Aorta (tissue), 5 donors: Measurements from ENCODE around the gene FBXO30. TPM values are rescaled to one million over a fixed set of nuclear protein-coding genes. Genes with fewer than 3 reads are reported as not detected.

Source experiments
- ATAC-seq: fragments of 200-7000 bp; cut with Tn5 transposase; one replicate; pipeline ENCODE4 v1.9.1; 2022; ENCODE audit warnings: moderate library complexity; ENCODE audit not compliant: low FRiP score
- DNase-seq, 2 donors: peaks; one replicate each; pipeline ENCODE4 v3.0.0-alpha.2; 2020
- H3K27ac ChIP-seq, 2 donors: one replicate each; pipeline ENCODE4 v1.5.1; 2013; ENCODE audit warnings: low read length in 2 of 2, mild to moderate bottlenecking in 2 of 2, moderate library complexity in 2 of 2, control low read depth in 1 of 2, inconsistent platforms in 1 of 2, low read depth in 1 of 2
- H3K27me3 ChIP-seq, 2 donors: one replicate each; pipeline ENCODE4 v1.6.1; 2013; ENCODE audit warnings: control low read depth in 1 of 2, low read length in 1 of 2, mild to moderate bottlenecking in 1 of 2, moderate library complexity in 1 of 2; ENCODE audit not compliant: insufficient read depth in 2 of 2, control insufficient read depth in 1 of 2
- H3K36me3 ChIP-seq, 2 donors: one replicate each; pipeline ENCODE4 v1.6.1; 2013; ENCODE audit warnings: control low read depth in 1 of 2, low read length in 1 of 2, mild to moderate bottlenecking in 1 of 2; ENCODE audit not compliant: insufficient read depth in 2 of 2, control insufficient read depth in 1 of 2
- H3K4me1 ChIP-seq, 2 donors: one replicate each; pipeline ENCODE4 v1.6.1; 2013; ENCODE audit warnings: low read length in 2 of 2, control low read depth in 1 of 2, mild to moderate bottlenecking in 1 of 2, moderate library complexity in 1 of 2; ENCODE audit not compliant: insufficient read depth in 2 of 2, control insufficient read depth in 1 of 2
- H3K4me3 ChIP-seq, 2 donors: one replicate each; pipeline ENCODE4 v1.5.1; 2013; ENCODE audit warnings: low read length in 2 of 2, control low read depth in 1 of 2, mild to moderate bottlenecking in 1 of 2
- H3K9me3 ChIP-seq: one replicate; pipeline ENCODE4 v1.6.1; 2013; ENCODE audit warnings: mild to moderate bottlenecking, low read length; ENCODE audit not compliant: control insufficient read depth
- WGBS, 2 donors: extraction: QIAGEN DNeasy Blood & Tissue Kit; methylation state at CpG; one replicate each; pipeline ENCODE4 v1.1.7; 2013; 5-methylcytosine and 5-hydroxymethylcytosine counted together
- intact Hi-C, 2 donors: fragments of 100-400 bp; cut with DNase I; formaldehyde crosslinking; loops; one replicate each; pipeline versions ENCODE4 v1.14.2 to v1.15.0; 2022
- polyA plus RNA-seq, 2 donors: library from polyadenylated mRNA; stranded (reverse); fragments of 200-250 nt; gene quantifications; one replicate each; pipeline ENCODE4 v1.2.3, GENCODE V29; 2013
- total RNA-seq, 2 donors: library from RNA; stranded (reverse); fragmentation: NEBNext Ultra II Directional; extraction: Animal tissue kit (Norgen Biotek cat#: 25700); gene quantifications; one replicate each; pipeline ENCODE4 v1.2.1, GENCODE V29; 2021
- donor health status: healthy with polysubstance abuse.
- donor health status: Bipolar disorder and iron deficiency.
- donor health status: DM: no; HTN: no; CAD: no.
- donor health status: DM: no; HTN: no; CAD: no.
- donor health status: DM: yes; HTN: yes; CAD: no.

FBXO30 gene
- total and polyA plus RNA-seq, 4 donors: 4.4 to 17.2 (median 9.5) TPM

GRCh38 chr6:145842693-145843546 lies 28.3 kb upstream of the FBXO30 start:
- no peaks in the 10 kb centered on the region for H3K36me3 ChIP-seq
- DNase-seq: no peak
- WGBS, 2 donors: 20 to 27% methylated on average over 3 of the region's 3 CpGs
- no peak for ATAC-seq
- peaks cover 0 to 5% of the 10 kb centered on the region in 2 donors for H3K4me1 ChIP-seq
- no peaks in the 10 kb centered on the region for H3K9me3 ChIP-seq
- no peaks in the 10 kb centered on the region for H3K27me3 ChIP-seq
- no peak overlapping the region for H3K27ac ChIP-seq
- H3K4me3 ChIP-seq: no peak overlapping the region
- intact Hi-C loops: no loop called here

- intact Hi-C loops: no loop called here
- peaks cover 0 to 1% of the 10 kb centered on the region in 2 donors for H3K36me3 ChIP-seq
- 93 to 100% methylated on average over 2 of the region's 2 CpGs for WGBS, 2 donors
- DNase-seq (no peak), ATAC-seq (no peak)
- H3K27ac ChIP-seq: no peak overlapping the region
- no peaks in the 10 kb centered on the region for H3K27me3 ChIP-seq
- H3K9me3 ChIP-seq: no peaks in the 10 kb centered on the region
- H3K4me3 ChIP-seq: no peak overlapping the region
- peaks cover 0 to 5% of the 10 kb centered on the region in 2 donors for H3K4me1 ChIP-seq
Measured at GRCh38 chr6:145841668-145842067, 27.1 kb upstream of the FBXO30 start.

DNA sequence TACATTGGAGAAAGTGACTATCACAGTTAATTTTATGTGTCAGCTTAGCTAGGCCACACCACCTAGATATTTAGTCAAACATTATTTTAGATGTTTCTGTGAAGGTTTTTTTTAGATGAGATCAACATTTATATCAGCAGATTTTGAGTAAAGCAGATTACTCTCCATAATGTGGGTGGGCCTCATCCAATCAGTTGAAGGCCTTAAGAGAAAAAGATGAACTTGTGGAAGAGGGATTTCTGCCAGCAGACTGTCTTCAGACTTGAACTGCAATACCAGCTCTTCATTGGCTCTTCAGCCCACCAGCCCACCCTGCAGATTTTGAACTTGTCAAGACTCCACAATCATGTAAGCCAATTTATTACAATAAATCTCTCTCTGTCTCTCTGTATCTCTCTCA lies 25.1 kb upstream of the FBXO30 start:
- Histone ChIP-seq H3K4me3 (no peak overlapping the region), H3K9me3 (no peaks in the 10 kb centered on the region), H3K4me1 (peaks cover 0 to 5% of the 10 kb centered on the region in 2 donors), H3K27ac (no peak overlapping the region), H3K36me3 (peaks cover 0 to 1% of the 10 kb centered on the region in 2 donors), H3K27me3 (no peaks in the 10 kb centered on the region)
- intact Hi-C loops: no loop called here
- no peak for ATAC-seq
- no peak for DNase-seq

DNA sequence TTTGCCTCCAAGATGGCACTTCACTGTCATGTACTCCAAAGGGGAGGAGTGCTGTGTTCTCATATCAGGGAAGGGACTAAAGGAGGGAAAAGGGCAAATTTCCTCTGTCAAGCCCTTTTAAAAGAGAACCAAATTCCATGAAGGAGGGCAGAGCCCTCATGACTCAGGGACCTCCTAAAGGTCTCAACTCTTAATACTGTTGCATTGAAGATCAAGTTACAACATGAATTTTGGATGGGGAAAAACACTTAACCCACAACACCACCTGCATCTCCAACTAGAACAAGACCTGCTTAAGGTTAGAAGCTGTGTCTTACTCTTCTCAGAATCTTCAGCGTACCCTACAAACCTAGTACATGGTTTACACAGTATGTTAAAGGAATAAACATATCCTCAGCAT lies 23.7 kb upstream of the FBXO30 start:
- Histone ChIP-seq H3K36me3 (peaks cover 0 to 1% of the 10 kb centered on the region in 2 donors), H3K4me1 (peaks cover 0 to 5% of the 10 kb centered on the region in 2 donors), H3K27ac (no peak overlapping the region), H3K27me3 (no peaks in the 10 kb centered on the region), H3K4me3 (no peak overlapping the region), H3K9me3 (no peaks in the 10 kb centered on the region)
- intact Hi-C loops: no loop called here
- ATAC-seq (no peak), DNase-seq (no peak)
- 97% methylated on average over 1 of the region's 1 CpG for WGBS, 2 donors

DNA sequence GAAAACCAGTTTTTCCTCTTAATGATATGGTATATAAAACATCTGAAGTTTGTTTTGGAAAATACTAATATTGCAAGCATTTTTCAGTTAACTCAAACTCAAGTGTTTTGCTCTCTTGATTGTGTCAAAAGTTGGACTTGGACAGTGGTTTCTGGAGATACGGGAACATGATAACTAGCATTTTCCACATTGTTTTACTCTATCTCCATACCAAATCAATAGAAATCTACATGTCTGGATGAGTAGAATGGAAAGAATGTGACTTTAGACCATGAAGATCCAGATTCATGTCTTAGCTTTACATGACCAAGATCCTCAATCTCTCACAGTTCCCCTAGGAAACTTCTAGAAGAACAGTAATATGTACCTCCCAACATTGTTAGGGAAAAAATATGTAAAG lies 22.2 kb upstream of the FBXO30 start:
- H3K27ac ChIP-seq: no peak overlapping the region
- no peaks in the 10 kb centered on the region for H3K9me3 ChIP-seq
- H3K27me3 ChIP-seq: no peaks in the 10 kb centered on the region
- no peak overlapping the region for H3K4me3 ChIP-seq
- DNase-seq (no peak), ATAC-seq (no peak)
- no peaks in the 10 kb centered on the region for H3K4me1 ChIP-seq
- WGBS, 2 donors: 75 to 89% methylated on average over 1 of the region's 1 CpG
- intact Hi-C loops: no loop called here
- H3K36me3 ChIP-seq: peaks cover 0 to 1% of the 10 kb centered on the region in 2 donors

DNA sequence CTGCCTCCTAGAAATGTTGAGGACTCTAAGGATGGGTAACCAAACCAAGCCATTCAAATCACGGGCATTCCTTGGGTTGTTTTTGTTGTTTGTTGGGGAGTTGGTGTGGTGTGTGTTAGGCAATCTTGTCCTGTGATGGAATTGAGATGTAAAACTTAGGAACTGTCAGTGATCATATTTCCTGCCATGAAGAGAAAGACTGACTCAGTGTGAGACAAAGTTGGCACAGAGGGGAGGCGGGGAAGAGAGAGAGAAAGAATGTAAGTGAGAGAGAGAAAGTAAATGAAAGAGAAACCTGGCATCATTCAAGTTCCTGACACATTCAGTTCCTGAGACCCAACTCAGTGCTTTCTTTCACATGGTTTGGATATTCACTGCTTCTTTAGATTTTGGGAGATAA lies 21.6 kb upstream of the FBXO30 start:
- H3K36me3 ChIP-seq: peaks cover 0 to 1% of the 10 kb centered on the region in 2 donors
- intact Hi-C loops: no loop called here
- no peaks in the 10 kb centered on the region for H3K27me3 ChIP-seq
- no peak overlapping the region for H3K27ac ChIP-seq
- no peaks in the 10 kb centered on the region for H3K9me3 ChIP-seq
- no peak overlapping the region for H3K4me3 ChIP-seq
- no peaks in the 10 kb centered on the region for H3K4me1 ChIP-seq
- DNase-seq (no peak), ATAC-seq (no peak)
- WGBS, 2 donors: 68 to 77% methylated on average over 2 of the region's 2 CpGs

GRCh38 chr6:145830612-145831011 lies 16.0 kb upstream of the FBXO30 start:
- intact Hi-C loops: no loop called here
- DNase-seq (no peak), ATAC-seq (no peak)
- no peaks in the 10 kb centered on the region for H3K27me3 ChIP-seq
- H3K9me3 ChIP-seq: no peaks in the 10 kb centered on the region
- H3K27ac ChIP-seq: no peak overlapping the region
- H3K4me3 ChIP-seq: no peak overlapping the region
- no peaks in the 10 kb centered on the region for H3K36me3 ChIP-seq
- H3K4me1 ChIP-seq: peaks cover 0 to 3% of the 10 kb centered on the region in 2 donors

- intact Hi-C loops: no loop called here
- Histone ChIP-seq H3K4me3 (no peak overlapping the region), H3K9me3 (no peaks in the 10 kb centered on the region), H3K36me3 (no peaks in the 10 kb centered on the region), H3K4me1 (peaks cover 0 to 3% of the 10 kb centered on the region in 2 donors), H3K27ac (no peak overlapping the region), H3K27me3 (no peaks in the 10 kb centered on the region)
- DNase-seq: no peak
- no peak for ATAC-seq
- 5 to 6% methylated on average over 2 of the region's 2 CpGs for WGBS, 2 donors
Measured at GRCh38 chr6:145829950-145830349, 15.4 kb upstream of the FBXO30 start.

- DNase-seq (peak in 1 of 2 donors; percentile 41), ATAC-seq (peak; percentile 65)
- intact Hi-C loops: no loop called here
- Histone ChIP-seq H3K9me3 (no peaks in the 10 kb centered on the region), H3K27ac (no peak overlapping the region), H3K4me3 (no peak overlapping the region), H3K27me3 (no peaks in the 10 kb centered on the region), H3K36me3 (no peaks in the 10 kb centered on the region), H3K4me1 (peaks cover 0 to 3% of the 10 kb centered on the region in 2 donors)
- 8 to 18% methylated on average over 2 of the region's 2 CpGs for WGBS, 2 donors
Measured at GRCh38 chr6:145829102-145829501, 14.5 kb upstream of the FBXO30 start.
